Liver (tissue), 9 donors: ENCODE measurements around the gene SSRP1. TPM values are rescaled to one million over a fixed set of nuclear protein-coding genes. Genes with fewer than 3 reads are reported as not detected.

Experiments used
- DNase-seq: peaks from one replicate; pipeline ENCODE4 v3.0.0-alpha.2; 2017; ENCODE audit warnings: low spot score
- H3K27ac ChIP-seq, 2 donors: one replicate each; pipeline ENCODE4 v1.7.0; 2013; ENCODE audit warnings: inconsistent platforms in 2 of 2, low read length in 2 of 2, control low read depth in 1 of 2, low read depth in 1 of 2, mild to moderate bottlenecking in 1 of 2
- H3K27me3 ChIP-seq, 4 donors: one replicate each; pipeline versions ENCODE4 v1.6.1 to v1.7.0; 2013; ENCODE audit warnings: low read length in 3 of 4, inconsistent platforms in 1 of 4, mild to moderate bottlenecking in 1 of 4, moderate library complexity in 1 of 4; ENCODE audit not compliant: control insufficient read depth in 4 of 4, insufficient read depth in 4 of 4
- H3K36me3 ChIP-seq, 4 donors: one replicate each; pipeline versions ENCODE4 v1.6.1 to v1.7.0; 2013; ENCODE audit warnings: low read length in 3 of 4, mild to moderate bottlenecking in 3 of 4, low read depth in 1 of 4, moderate library complexity in 1 of 4; ENCODE audit not compliant: control insufficient read depth in 4 of 4, insufficient read depth in 3 of 4
- H3K4me1 ChIP-seq, 4 donors: one replicate each; pipeline versions ENCODE4 v1.6.1 to v1.7.0; 2013; ENCODE audit warnings: low read length in 3 of 4, mild to moderate bottlenecking in 3 of 4, moderate library complexity in 1 of 4; ENCODE audit not compliant: control insufficient read depth in 4 of 4, insufficient read depth in 4 of 4
- H3K4me3 ChIP-seq, 3 donors: one replicate each; pipeline versions ENCODE4 v1.6.1 to v1.7.0; 2013; ENCODE audit warnings: low read length in 3 of 3, control low read depth in 1 of 3, low read depth in 1 of 3, mild to moderate bottlenecking in 1 of 3
- H3K9ac ChIP-seq, 2 donors: one replicate each; pipeline ENCODE4 v1.7.0; 2013; ENCODE audit warnings: low read length in 2 of 2, mild to moderate bottlenecking in 2 of 2, moderate library complexity in 2 of 2, control low read depth in 1 of 2, low read depth in 1 of 2
- H3K9me3 ChIP-seq, 4 donors: one replicate each; pipeline versions ENCODE4 v1.6.1 to v1.7.0; 2013; ENCODE audit warnings: low read length in 3 of 4; ENCODE audit not compliant: control insufficient read depth in 4 of 4
- EGR1 ChIP-seq, 2 donors: IDR thresholded peaks; 2 replicates each; pipeline ENCODE4 v1.6.1; 2016 to 2018; ENCODE audit warnings: antibody characterized with exemption in 2 of 2, low read depth in 2 of 2
- FOXA1 ChIP-seq: IDR thresholded peaks from 2 replicates; pipeline ENCODE4 v1.6.1; 2016; ENCODE audit warnings: antibody characterized with exemption
- HNF4A ChIP-seq, 2 donors: conservative IDR thresholded peaks; 2 replicates each; pipeline ENCODE4 v1.6.1; 2016; ENCODE audit warnings: antibody characterized with exemption in 2 of 2, mild to moderate bottlenecking in 2 of 2
- JUND ChIP-seq, 2 donors: IDR thresholded peaks; 2 replicates each; pipeline ENCODE4 v1.6.1; 2016; ENCODE audit warnings: antibody characterized with exemption in 2 of 2
- REST ChIP-seq: IDR thresholded peaks from 2 replicates; pipeline ENCODE4 v1.6.1; 2016; ENCODE audit warnings: antibody characterized with exemption, mild to moderate bottlenecking
- RXRA ChIP-seq, 2 donors: IDR thresholded peaks; 2 replicates each; pipeline ENCODE4 v1.6.1; 2017 to 2018; ENCODE audit warnings: antibody characterized with exemption in 2 of 2, mild to moderate bottlenecking in 1 of 2
- YY1 ChIP-seq: IDR thresholded peaks from 2 replicates; pipeline ENCODE4 v1.6.1; 2016; ENCODE audit warnings: antibody characterized with exemption, mild to moderate bottlenecking
- WGBS: extraction: QIAGEN DNeasy Blood & Tissue Kit; methylation state at CpG from one replicate; pipeline ENCODE4 v1.1.7; 2013; 5-methylcytosine and 5-hydroxymethylcytosine counted together
- polyA plus RNA-seq, 2 donors: library from polyadenylated mRNA; stranded (reverse) in 1 of 2; unstranded in 1 of 2; fragments of 200-250 nt in 1 of 2; fragments of >200 nt in 1 of 2; fragmentation: Nextera tagmentation in 1 of 2; extraction: Ambion mirVana in 1 of 2; gene quantifications; one replicate each; pipeline versions ENCODE4 v1.2.1 to v1.2.3, GENCODE V29; 2013 to 2015
- total RNA-seq, 2 donors: library from RNA; depleted of rRNA; stranded (reverse); fragments of >200 nt; gene quantifications; one replicate each; pipeline ENCODE4 v1.2.3, GENCODE V29; 2014
- TF ChIP-seq, protein P1 (sequence below): IDR thresholded peaks from 2 replicates; pipeline ENCODE4 v1.6.1; 2016; ENCODE audit warnings: antibody characterized with exemption
- TF ChIP-seq, protein P2 (sequence below): IDR thresholded peaks from 2 replicates; pipeline ENCODE4 v1.6.1; 2016; ENCODE audit warnings: antibody characterized with exemption
- TF ChIP-seq, protein P3 (sequence below): IDR thresholded peaks from 2 replicates; pipeline ENCODE4 v1.6.1; 2016; ENCODE audit warnings: antibody characterized with exemption
- donor health status: healthy.
- donor health status: healthy.
- donor health status: healthy.
- donor health status: healthy.
- donor health status: healthy.

Gene SSRP1
- total and polyA plus RNA-seq, 4 donors, result 13.9 to 45.3 (median 28.4) TPM

DNA sequence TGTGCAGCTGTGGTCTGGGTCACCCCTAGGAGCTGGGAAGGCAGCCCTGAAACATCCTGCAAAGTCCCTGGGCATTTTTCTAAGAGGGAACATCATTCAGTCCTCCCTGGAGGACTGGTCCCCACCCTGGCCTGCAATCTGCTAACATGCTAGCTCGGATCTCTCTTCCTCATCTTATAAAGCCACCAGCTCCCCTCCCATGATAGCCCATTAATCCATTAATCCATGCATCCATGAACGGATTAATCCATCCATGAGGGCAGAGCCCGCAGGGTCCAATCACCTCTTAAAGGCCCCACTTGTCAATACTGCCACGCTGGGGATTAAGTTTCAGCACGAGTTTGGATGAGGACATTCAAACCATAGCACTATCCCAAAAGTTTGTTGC lies 33.1 kb upstream of the SSRP1 start:
- no peak overlapping the region for H3K4me3 ChIP-seq
- no peaks in the 10 kb centered on the region for H3K4me1 ChIP-seq
- WGBS, result 85% methylated on average over 5 of the region's 5 CpGs
- no peaks in the 10 kb centered on the region for H3K36me3 ChIP-seq
- H3K27ac ChIP-seq, result no peak overlapping the region
- no peak for DNase-seq
- TF ChIP-seq HNF4A (conservative IDR thresholded peaks at IDR 0.05), result no peak
- TF ChIP-seq JUND (IDR thresholded peaks at IDR 0.05), result no peak
- no peak for TF ChIP-seq EGR1 (IDR thresholded peaks at IDR 0.05; ENCODE audit: low read depth in 2 of 2)
- TF ChIP-seq, protein P1, sequence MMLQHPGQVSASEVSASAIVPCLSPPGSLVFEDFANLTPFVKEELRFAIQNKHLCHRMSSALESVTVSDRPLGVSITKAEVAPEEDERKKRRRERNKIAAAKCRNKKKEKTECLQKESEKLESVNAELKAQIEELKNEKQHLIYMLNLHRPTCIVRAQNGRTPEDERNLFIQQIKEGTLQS, result no peak
- TF ChIP-seq, protein P2, sequence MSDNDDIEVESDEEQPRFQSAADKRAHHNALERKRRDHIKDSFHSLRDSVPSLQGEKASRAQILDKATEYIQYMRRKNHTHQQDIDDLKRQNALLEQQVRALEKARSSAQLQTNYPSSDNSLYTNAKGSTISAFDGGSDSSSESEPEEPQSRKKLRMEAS, result no peak
- TF ChIP-seq, protein P3, sequence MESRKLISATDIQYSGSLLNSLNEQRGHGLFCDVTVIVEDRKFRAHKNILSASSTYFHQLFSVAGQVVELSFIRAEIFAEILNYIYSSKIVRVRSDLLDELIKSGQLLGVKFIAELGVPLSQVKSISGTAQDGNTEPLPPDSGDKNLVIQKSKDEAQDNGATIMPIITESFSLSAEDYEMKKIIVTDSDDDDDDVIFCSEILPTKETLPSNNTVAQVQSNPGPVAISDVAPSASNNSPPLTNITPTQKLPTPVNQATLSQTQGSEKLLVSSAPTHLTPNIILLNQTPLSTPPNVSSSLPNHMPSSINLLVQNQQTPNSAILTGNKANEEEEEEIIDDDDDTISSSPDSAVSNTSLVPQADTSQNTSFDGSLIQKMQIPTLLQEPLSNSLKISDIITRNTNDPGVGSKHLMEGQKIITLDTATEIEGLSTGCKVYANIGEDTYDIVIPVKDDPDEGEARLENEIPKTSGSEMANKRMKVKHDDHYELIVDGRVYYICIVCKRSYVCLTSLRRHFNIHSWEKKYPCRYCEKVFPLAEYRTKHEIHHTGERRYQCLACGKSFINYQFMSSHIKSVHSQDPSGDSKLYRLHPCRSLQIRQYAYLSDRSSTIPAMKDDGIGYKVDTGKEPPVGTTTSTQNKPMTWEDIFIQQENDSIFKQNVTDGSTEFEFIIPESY, result no peak
- TF ChIP-seq YY1, result no peak
- no peak for TF ChIP-seq REST
- no peak for TF ChIP-seq FOXA1
- TF ChIP-seq RXRA (IDR thresholded peaks at IDR 0.05), result no peak
- no peaks in the 10 kb centered on the region for H3K9me3 ChIP-seq
- no peaks in the 10 kb centered on the region for H3K27me3 ChIP-seq
- H3K9ac ChIP-seq, result no peak overlapping the region

DNA sequence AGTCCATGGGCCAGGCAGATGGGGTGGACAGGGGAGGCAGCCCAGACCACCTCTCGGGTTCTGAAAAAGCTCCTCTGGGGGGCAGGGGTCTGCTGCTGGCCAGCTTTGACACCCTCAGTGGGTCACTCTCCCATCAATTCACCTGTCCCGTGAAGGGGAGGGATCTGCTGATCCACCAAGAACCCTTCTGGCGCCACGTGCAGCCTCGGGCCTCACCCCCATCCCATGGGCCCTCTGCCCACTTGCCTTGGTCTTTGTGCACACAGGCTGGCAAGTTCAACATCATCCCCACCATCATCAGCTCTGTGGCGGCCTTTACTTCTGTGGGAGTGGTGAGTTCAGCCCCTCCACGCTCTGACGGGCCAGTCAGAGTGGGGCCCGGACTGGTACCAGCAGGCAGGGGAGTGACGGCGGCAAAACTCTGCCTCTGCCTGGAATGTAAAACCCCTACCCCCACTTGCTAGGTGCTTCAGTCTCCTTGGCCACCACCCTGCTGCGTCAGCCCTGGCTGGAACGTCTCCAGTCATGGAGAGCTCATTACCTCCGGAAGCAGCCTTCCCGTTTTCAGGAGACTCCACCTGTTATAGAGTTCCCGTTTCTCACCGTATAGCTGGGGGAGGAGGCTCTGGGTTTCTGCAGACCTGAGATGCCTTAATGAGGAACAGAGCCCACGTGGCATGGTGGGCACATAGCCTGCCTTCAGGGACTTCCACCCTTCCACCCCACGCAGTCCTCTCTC lies 32.6 kb upstream of the SSRP1 start:
- no peak overlapping the region for H3K9ac ChIP-seq
- no peaks in the 10 kb centered on the region for H3K27me3 ChIP-seq
- H3K4me1 ChIP-seq, result no peaks in the 10 kb centered on the region
- TF ChIP-seq RXRA (IDR thresholded peaks at IDR 0.05), result no peak
- no peak for DNase-seq
- no peak overlapping the region for H3K4me3 ChIP-seq
- H3K36me3 ChIP-seq, result no peaks in the 10 kb centered on the region
- H3K9me3 ChIP-seq, result no peaks in the 10 kb centered on the region
- 77% methylated on average over 19 of the region's 19 CpGs for WGBS
- no peak overlapping the region for H3K27ac ChIP-seq
